ENCODE measurements around the gene GRAMD1B. TPM values are rescaled to one million over a fixed set of nuclear protein-coding genes. Genes with fewer than 3 reads are reported as not detected.
"Not testable (repeated sequence)": the region's sequence is repeated elsewhere in the genome, so short reads cannot be mapped to it uniquely, and the experiment has no call there.

The GRAMD1B gene
- total and polyA plus RNA-seq, 3 experiments from 2014 or later = 2.1 to 28.2 (median 27.9) TPM

DNA sequence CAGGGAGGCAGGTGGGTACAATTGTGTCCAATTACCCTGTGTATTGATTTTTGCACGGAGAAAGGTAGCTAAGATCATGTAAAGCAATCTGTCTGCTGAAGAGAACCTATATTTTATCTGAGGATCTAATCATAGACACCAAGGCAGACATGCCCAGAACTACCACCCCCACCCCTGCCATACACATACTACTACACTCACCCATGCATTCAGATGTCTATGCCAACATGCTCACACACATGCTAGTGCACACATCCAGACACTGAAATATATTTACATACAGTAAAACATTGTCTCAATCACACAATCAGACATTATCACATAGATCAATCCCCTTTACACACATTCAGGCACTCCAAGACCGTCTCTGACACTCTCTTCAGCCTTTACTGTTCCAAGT, 222.5 kb downstream of the GRAMD1B start:
- peaks cover 30 to 44% of the 10 kb centered on the region in 2 donors for H3K27me3 Mint-ChIP-seq
- H3K27me3 ChIP-seq (ENCODE audit: insufficient read depth, low read length, poor library complexity, severe bottlenecking) = peaks cover 20% of the 10 kb centered on the region
- H3K27ac ChIP-seq (ENCODE audit: low read depth, low read length) = no peak overlapping the region
- no peak for DNase-seq
- peaks cover 0 to 2% (median 0%) of the 10 kb centered on the region in 5 donors for H3K9me3 Mint-ChIP-seq
- no peaks in the 10 kb centered on the region for H3K36me3 Mint-ChIP-seq
- H3K36me3 ChIP-seq (ENCODE audit: insufficient read depth, low read length) = no peaks in the 10 kb centered on the region
- H3K4me3 ChIP-seq (ENCODE audit: low read length) = no peak overlapping the region
- no peak overlapping the region for H3K27ac Mint-ChIP-seq
- peak overlapping the region in 3 of 7 donors; percentile 2 to 65 (median 52) for H3K4me3 Mint-ChIP-seq
- ChIA-PET CTCF (interaction anchor here (1.3 kb wide), 1 partner anchor 9 kb away, joined by 3 read pairs; no protein-coding TSS in a partner anchor), POLR2A (no interaction called here)
- H3K4me1 ChIP-seq (ENCODE audit: insufficient read depth, low read length) = peaks cover 6% of the 10 kb centered on the region
- H3K4me1 Mint-ChIP-seq = peaks cover 8 to 17% (median 9%) of the 10 kb centered on the region in 3 donors
- H3K9me3 ChIP-seq (ENCODE audit: low read length) = no peaks in the 10 kb centered on the region

DNA sequence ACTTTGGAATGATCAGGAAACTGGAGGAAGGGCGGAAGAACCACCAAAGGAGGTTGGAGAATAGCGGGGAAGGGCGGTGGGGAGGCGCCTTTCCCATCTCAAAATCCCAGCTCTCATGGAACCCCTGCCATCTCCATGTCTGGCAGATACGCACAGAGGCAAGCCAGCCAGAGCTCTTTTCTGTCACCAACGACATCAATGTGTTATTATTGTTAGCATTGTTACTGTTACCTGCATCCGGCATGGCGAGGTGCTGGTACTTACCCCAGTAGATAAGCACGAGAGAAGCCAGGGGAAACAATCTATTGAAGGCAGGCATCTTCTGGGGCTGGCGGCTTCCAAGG, 223.4 kb downstream of the GRAMD1B start:
- no peak overlapping the region for H3K27ac Mint-ChIP-seq
- peaks cover 30 to 44% of the 10 kb centered on the region in 2 donors for H3K27me3 Mint-ChIP-seq
- peaks cover 0 to under 1% (median 0%) of the 10 kb centered on the region in 3 donors for H3K36me3 Mint-ChIP-seq
- peaks cover 6% of the 10 kb centered on the region for H3K4me1 ChIP-seq (ENCODE audit: insufficient read depth, low read length)
- H3K4me3 ChIP-seq (ENCODE audit: low read length) = no peak overlapping the region
- POLR2A ChIA-PET = no interaction called here
- H3K9me3 Mint-ChIP-seq = peaks cover 0 to 2% (median 0%) of the 10 kb centered on the region in 5 donors
- H3K27me3 ChIP-seq (ENCODE audit: insufficient read depth, low read length, poor library complexity, severe bottlenecking) = peaks cover 20% of the 10 kb centered on the region
- no peak overlapping the region for H3K27ac ChIP-seq (ENCODE audit: low read depth, low read length)
- CTCF ChIA-PET = no interaction called here
- no peak for DNase-seq
- H3K4me3 Mint-ChIP-seq = peak overlapping the region; percentile 2 to 74 (median 65)
- H3K4me1 Mint-ChIP-seq = peaks cover 8 to 17% (median 9%) of the 10 kb centered on the region in 3 donors
- H3K9me3 ChIP-seq (ENCODE audit: low read length) = no peaks in the 10 kb centered on the region
- no peaks in the 10 kb centered on the region for H3K36me3 ChIP-seq (ENCODE audit: insufficient read depth, low read length)

DNA sequence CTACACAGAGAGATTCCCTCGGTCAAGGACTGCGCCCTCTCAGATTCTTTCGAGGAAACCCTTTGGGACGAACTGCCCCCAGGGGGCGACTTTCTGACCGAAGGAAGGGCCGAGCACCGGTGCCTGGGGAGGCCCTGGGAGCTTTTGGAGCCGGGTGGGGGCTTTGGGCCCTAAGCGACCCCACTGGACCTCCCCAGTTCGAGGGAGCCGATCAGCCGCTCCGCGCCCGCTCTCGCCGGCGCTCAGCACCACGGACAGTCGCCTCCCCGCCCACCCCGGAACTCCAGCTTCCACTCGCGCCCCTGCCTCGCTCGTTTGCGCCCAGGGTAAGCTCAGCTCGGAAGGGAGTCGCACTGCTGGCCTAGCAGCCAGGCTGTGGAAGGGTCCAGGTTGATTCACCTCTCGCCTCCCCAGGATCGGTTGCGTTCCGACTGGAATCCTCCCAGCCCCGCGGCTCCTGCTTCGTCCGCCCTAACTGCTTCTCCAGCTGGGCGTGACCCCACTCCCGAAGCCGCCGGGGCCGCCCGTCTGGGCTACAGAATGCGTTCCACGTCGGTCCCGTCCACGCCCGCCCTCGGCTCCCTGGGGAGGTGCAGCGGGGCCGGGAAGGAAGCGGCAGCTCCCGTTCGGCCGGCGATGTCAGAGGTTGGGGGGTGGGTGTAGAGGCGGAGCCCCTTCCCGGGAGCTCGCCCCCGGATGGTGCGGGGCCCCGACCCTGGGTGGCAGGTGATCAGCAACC, 223.9 kb downstream of the GRAMD1B start:
- Histone ChIP-seq H3K27ac (ENCODE audit: low read depth, low read length) (no peak overlapping the region), H3K9me3 (ENCODE audit: low read length) (no peaks in the 10 kb centered on the region), H3K27me3 (ENCODE audit: insufficient read depth, low read length, poor library complexity, severe bottlenecking) (peaks cover 20% of the 10 kb centered on the region), H3K4me3 (ENCODE audit: low read length) (no peak overlapping the region), H3K36me3 (ENCODE audit: insufficient read depth, low read length) (no peaks in the 10 kb centered on the region), H3K4me1 (ENCODE audit: insufficient read depth, low read length) (peaks cover 6% of the 10 kb centered on the region)
- Mint-ChIP-seq H3K36me3 (peaks cover 0 to 6% (median 0%) of the 10 kb centered on the region in 3 donors), H3K4me3 (peak overlapping the region in 6 of 7 donors; percentile 49 to 74 (median 65)), H3K4me1 (peaks cover 11 to 22% (median 12%) of the 10 kb centered on the region in 3 donors), H3K9me3 (peaks cover 2 to 6% (median 4%) of the 10 kb centered on the region in 5 donors), H3K27ac (no peak overlapping the region), H3K27me3 (peaks cover 30 to 44% of the 10 kb centered on the region in 2 donors)
- ChIA-PET POLR2A (no interaction called here), CTCF (no interaction called here)
- peak in 1 of 5 donors; percentile 16 for DNase-seq

DNA sequence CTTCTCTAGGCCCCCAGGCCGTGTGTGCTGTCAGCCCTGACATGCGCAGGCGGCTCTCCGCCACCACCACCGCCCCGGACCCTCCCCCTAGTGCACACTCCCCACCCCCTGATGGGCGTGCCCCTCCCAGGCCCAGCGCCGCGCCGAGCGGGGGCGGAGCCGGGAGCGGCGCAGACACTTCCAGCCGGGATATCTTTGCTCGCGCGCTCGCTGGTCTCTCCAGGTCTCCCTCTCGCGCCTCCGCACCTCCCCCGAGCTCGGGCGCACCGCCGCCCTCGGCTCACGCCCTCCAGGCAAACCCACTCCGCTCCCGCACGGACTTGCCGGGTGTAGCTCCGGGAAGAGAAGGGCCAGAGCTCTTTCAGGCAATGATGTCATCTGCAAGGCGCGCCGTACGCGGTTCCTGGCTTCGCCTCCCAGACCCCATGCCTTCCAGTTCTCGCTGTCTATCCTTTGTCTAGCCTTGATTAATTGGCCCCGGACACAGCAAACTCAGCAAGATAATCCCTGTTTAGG, 224.6 kb downstream of the GRAMD1B start, which contains the start of gene SCN3B:
SCN3B (minus strand) TSS at position 59 of the 516 bp plus-strand sequence. CDS start 823 bp downstream, outside the sequence.
- no peaks in the 10 kb centered on the region for H3K9me3 ChIP-seq (ENCODE audit: low read length)
- Mint-ChIP-seq H3K27ac (no peak within 1 kb of the TSS), H3K9me3 (peaks cover 2 to 10% (median 9%) of the 10 kb centered on the region in 5 donors), H3K27me3 (peaks cover 28 to 44% of the 10 kb centered on the region in 2 donors), H3K4me1 (peaks cover 14 to 29% (median 19%) of the 10 kb centered on the region in 3 donors), H3K4me3 (peak within 1 kb of the TSS; percentile 2 to 80 (median 65)), H3K36me3 (peaks cover 0 to 6% (median 0%) of the 10 kb centered on the region in 3 donors)
- peaks cover 9% of the 10 kb centered on the region for H3K4me1 ChIP-seq (ENCODE audit: insufficient read depth, low read length)
- POLR2A ChIA-PET = no interaction called here
- no peak for DNase-seq
- H3K27me3 ChIP-seq (ENCODE audit: insufficient read depth, low read length, poor library complexity, severe bottlenecking) = peaks cover 20% of the 10 kb centered on the region
- CTCF ChIA-PET = no interaction called here
- H3K36me3 ChIP-seq (ENCODE audit: insufficient read depth, low read length) = no peaks in the 10 kb centered on the region
- H3K4me3 ChIP-seq (ENCODE audit: low read length) = no peak within 1 kb of the TSS
- no peak within 1 kb of the TSS for H3K27ac ChIP-seq (ENCODE audit: low read depth, low read length)

DNA sequence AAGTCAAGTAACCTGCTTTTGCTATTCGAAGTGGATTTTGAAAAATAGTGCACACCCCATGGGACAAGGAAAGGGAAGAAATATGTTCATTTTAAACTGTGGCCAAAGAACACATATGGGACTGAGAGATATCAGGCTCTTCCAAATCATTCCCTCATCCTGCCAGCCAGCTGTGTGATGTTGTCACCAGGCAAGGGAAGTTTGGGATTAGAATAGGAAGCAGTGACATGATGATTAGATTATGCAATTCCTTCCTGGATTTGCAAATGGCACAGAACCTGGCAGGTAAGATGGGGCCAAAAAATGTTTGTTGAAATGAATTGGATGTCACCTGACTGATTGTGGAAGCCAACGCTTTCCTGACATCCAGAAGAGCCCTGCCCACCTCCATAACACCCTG, 229.2 kb downstream of the GRAMD1B start:
- Histone ChIP-seq H3K27ac (ENCODE audit: low read depth, low read length) (no peak overlapping the region), H3K27me3 (ENCODE audit: insufficient read depth, low read length, poor library complexity, severe bottlenecking) (peaks cover 5% of the 10 kb centered on the region), H3K36me3 (ENCODE audit: insufficient read depth, low read length) (no peaks in the 10 kb centered on the region), H3K4me1 (ENCODE audit: insufficient read depth, low read length) (peaks cover 7% of the 10 kb centered on the region), H3K4me3 (ENCODE audit: low read length) (no peak overlapping the region), H3K9me3 (ENCODE audit: low read length) (no peaks in the 10 kb centered on the region)
- Mint-ChIP-seq H3K27me3 (peaks cover 8 to 22% of the 10 kb centered on the region in 2 donors), H3K4me1 (peaks cover 19 to 28% (median 22%) of the 10 kb centered on the region in 3 donors), H3K9me3 (peaks cover 3 to 18% (median 12%) of the 10 kb centered on the region in 5 donors), H3K4me3 (no peak overlapping the region), H3K27ac (no peak overlapping the region), H3K36me3 (peaks cover 0 to 6% (median 0%) of the 10 kb centered on the region in 3 donors)
- ChIA-PET POLR2A (no interaction called here), CTCF (interaction anchor here (1.6 kb wide), 1 partner anchor 79 kb away, joined by 4 read pairs; no protein-coding TSS in a partner anchor)
- DNase-seq = no peak

DNA sequence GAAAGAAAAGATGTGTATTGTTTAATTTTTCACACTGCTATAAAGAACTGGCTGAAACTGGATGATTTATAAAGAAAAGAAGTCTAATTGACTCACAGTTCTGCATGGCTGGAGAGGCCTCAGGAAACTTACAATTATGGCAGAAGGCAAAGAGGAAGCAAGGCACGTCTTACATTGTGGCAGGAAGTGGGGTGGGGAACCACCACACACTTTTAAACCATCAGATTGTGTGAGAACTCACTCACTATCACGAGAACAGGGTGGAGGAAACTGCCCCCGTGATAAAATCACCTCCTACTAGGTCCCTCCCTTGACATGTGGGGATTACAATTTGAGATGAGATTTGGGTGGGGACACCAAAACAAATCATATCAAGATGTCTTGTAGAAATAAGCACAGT, 229.9 kb downstream of the GRAMD1B start:
- peak in 2 of 5 donors; percentile 21 to 28 for DNase-seq
- H3K4me1 ChIP-seq (ENCODE audit: insufficient read depth, low read length); POLR2A ChIA-PET; H3K4me3 ChIP-seq (ENCODE audit: low read length); H3K9me3 ChIP-seq (ENCODE audit: low read length); H3K36me3 ChIP-seq (ENCODE audit: insufficient read depth, low read length); H3K36me3 Mint-ChIP-seq; H3K27me3 ChIP-seq (ENCODE audit: insufficient read depth, low read length, poor library complexity, severe bottlenecking); H3K27ac ChIP-seq (ENCODE audit: low read depth, low read length); CTCF ChIA-PET: not testable (repeated sequence)
- H3K9me3 Mint-ChIP-seq = peaks cover 3 to 18% (median 12%) of the 10 kb centered on the region in 5 donors
- peaks cover 8 to 18% of the 10 kb centered on the region in 2 donors for H3K27me3 Mint-ChIP-seq
- H3K4me1 Mint-ChIP-seq = peaks cover 17 to 25% (median 22%) of the 10 kb centered on the region in 3 donors
- peak overlapping the region in 1 of 8 donors; percentile 5 for H3K27ac Mint-ChIP-seq
- peak overlapping the region in 1 of 7 donors; percentile 3 for H3K4me3 Mint-ChIP-seq

DNA sequence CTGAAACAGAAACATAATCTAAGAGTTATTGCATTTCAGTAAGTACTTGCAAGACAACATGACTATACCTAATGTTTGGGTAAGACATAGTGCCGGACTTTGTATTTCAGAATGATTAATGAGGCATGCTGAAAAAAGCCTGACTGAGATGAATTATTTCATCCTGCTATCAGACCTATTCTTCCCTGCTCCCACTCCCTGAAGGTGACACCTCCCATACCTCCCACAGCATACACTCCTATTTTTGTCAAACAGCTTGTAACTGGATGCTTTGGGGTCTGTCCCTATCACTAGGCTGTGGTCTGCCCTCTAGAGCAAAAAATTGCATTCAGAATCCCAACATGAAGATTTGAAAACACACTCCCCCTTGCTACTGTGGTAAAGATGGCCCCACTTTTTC, 235.2 kb downstream of the GRAMD1B start:
- H3K36me3 ChIP-seq (ENCODE audit: insufficient read depth, low read length) = no peaks in the 10 kb centered on the region
- Mint-ChIP-seq H3K4me1 (peaks cover 2 to 3% (median 3%) of the 10 kb centered on the region in 3 donors), H3K27me3 (peaks cover 6 to 20% of the 10 kb centered on the region in 2 donors), H3K27ac (peak overlapping the region in 1 of 8 donors; percentile 13), H3K4me3 (no peak overlapping the region), H3K36me3 (no peaks in the 10 kb centered on the region), H3K9me3 (peaks cover under 1 to 5% (median 3%) of the 10 kb centered on the region in 5 donors)
- H3K4me1 ChIP-seq (ENCODE audit: insufficient read depth, low read length) = no peaks in the 10 kb centered on the region
- no peak for DNase-seq
- ChIA-PET POLR2A (no interaction called here), CTCF (no interaction called here)
- H3K9me3 ChIP-seq (ENCODE audit: low read length) = no peaks in the 10 kb centered on the region
- no peak overlapping the region for H3K4me3 ChIP-seq (ENCODE audit: low read length)
- no peaks in the 10 kb centered on the region for H3K27me3 ChIP-seq (ENCODE audit: insufficient read depth, low read length, poor library complexity, severe bottlenecking)
- H3K27ac ChIP-seq (ENCODE audit: low read depth, low read length) = no peak overlapping the region

DNA sequence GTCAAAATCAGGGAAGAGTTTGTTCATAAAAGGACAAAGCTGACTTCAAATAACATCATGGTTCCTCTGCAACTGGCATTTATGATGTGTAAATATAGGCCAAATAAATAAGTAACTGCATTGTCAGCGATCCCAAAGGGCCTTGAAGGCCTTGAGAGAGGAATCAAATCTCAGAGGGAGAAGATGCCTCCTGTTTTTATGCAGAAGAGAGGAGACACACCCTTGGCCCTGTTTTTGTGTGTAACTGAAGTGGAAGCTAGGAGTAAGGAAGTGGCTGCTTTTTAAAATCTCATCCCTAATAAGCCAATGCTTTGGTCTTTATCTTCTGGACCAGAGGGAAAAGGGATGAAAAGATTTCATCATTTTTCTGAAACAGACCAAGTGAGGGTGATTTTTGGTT, 240.0 kb downstream of the GRAMD1B start:
- Histone ChIP-seq H3K27me3 (ENCODE audit: insufficient read depth, low read length, poor library complexity, severe bottlenecking) (no peaks in the 10 kb centered on the region), H3K4me1 (ENCODE audit: insufficient read depth, low read length) (no peaks in the 10 kb centered on the region), H3K4me3 (ENCODE audit: low read length) (no peak overlapping the region), H3K9me3 (ENCODE audit: low read length) (no peaks in the 10 kb centered on the region), H3K27ac (ENCODE audit: low read depth, low read length) (no peak overlapping the region), H3K36me3 (ENCODE audit: insufficient read depth, low read length) (no peaks in the 10 kb centered on the region)
- Mint-ChIP-seq H3K27me3 (peaks cover 5 to 21% of the 10 kb centered on the region in 2 donors), H3K4me3 (no peak overlapping the region), H3K27ac (no peak overlapping the region), H3K9me3 (peaks cover 0 to 2% (median 0%) of the 10 kb centered on the region in 5 donors), H3K4me1 (no peaks in the 10 kb centered on the region), H3K36me3 (no peaks in the 10 kb centered on the region)
- DNase-seq = no peak
- POLR2A ChIA-PET = no interaction called here
- CTCF ChIA-PET = no interaction called here
